Large intestine (tissue), 3 donors: ENCODE measurements around the gene GPC5. TPM values are rescaled to one million over a fixed set of nuclear protein-coding genes. Genes with fewer than 3 reads are reported as not detected.

Source experiments
- DNase-seq, 2 donors: peaks; one replicate each; pipeline versions ENCODE4 v3.0.0 to v3.0.0-alpha.2; 2013
- H3K27ac ChIP-seq: one replicate; pipeline ENCODE4 v1.5.1; 2013; ENCODE audit warnings: low read length
- H3K27me3 ChIP-seq: 2 replicates; pipeline ENCODE4 v1.6.1; 2013; ENCODE audit warnings: low read length; ENCODE audit not compliant: control insufficient read depth, insufficient read depth
- H3K36me3 ChIP-seq: 2 replicates; pipeline ENCODE4 v1.6.1; 2013; ENCODE audit warnings: low read length; ENCODE audit not compliant: control insufficient read depth, insufficient read depth
- H3K4me1 ChIP-seq: one replicate; pipeline ENCODE4 v1.6.1; 2013; ENCODE audit warnings: low read length; ENCODE audit not compliant: control insufficient read depth, insufficient read depth
- H3K4me3 ChIP-seq: one replicate; pipeline ENCODE4 v1.5.1; 2013; ENCODE audit warnings: low read length
- H3K9me3 ChIP-seq: one replicate; pipeline ENCODE4 v1.6.1; 2013; ENCODE audit warnings: mild to moderate bottlenecking, low read depth, low read length, moderate library complexity; ENCODE audit not compliant: control insufficient read depth
- whole genome bisulfite sequencing: methylation state at CpG from one replicate; pipeline ENCODE4 v1.1.5; 2013; ENCODE audit warnings: low lambda C conversion rate; ENCODE audit not compliant: insufficient coverage; 5-methylcytosine and 5-hydroxymethylcytosine counted together
- polyA plus RNA-seq: library from polyadenylated mRNA; unstranded; fragments of 120-200 nt; gene quantifications from one replicate; pipeline ENCODE4 v1.2.1, GENCODE V29; 2013

Gene GPC5
- polyA plus RNA-seq, 1 donor, result 0.42 TPM

- no peaks in the 10 kb centered on the region for H3K9me3 ChIP-seq
- no peaks in the 10 kb centered on the region for H3K36me3 ChIP-seq
- peaks cover 4% of the 10 kb centered on the region for H3K4me1 ChIP-seq
- no peak overlapping the region for H3K4me3 ChIP-seq
- peak overlapping the region; percentile 25 for H3K27ac ChIP-seq
- WGBS, result 40% methylated on average over 2 of the region's 5 CpGs
- no peaks in the 10 kb centered on the region for H3K27me3 ChIP-seq
- DNase-seq, result no peak
These were observed 825.8 kb downstream of the GPC5 start for GRCh38 chr13:92224052-92224821.

- Histone ChIP-seq H3K4me3 (no peak overlapping the region), H3K27ac (peak overlapping the region; percentile 25), H3K9me3 (no peaks in the 10 kb centered on the region), H3K36me3 (no peaks in the 10 kb centered on the region), H3K4me1 (peaks cover 4% of the 10 kb centered on the region), H3K27me3 (no peaks in the 10 kb centered on the region)
- DNase-seq, result peak; percentile 41 to 70
These were observed 826.4 kb downstream of the GPC5 start for GRCh38 chr13:92224825-92225224.

- no peak for DNase-seq
- WGBS, result 100% methylated on average over 1 of the region's 2 CpGs
- Histone ChIP-seq H3K27ac (no peak overlapping the region), H3K27me3 (no peaks in the 10 kb centered on the region), H3K36me3 (no peaks in the 10 kb centered on the region), H3K4me3 (no peak overlapping the region), H3K4me1 (peaks cover 4% of the 10 kb centered on the region), H3K9me3 (no peaks in the 10 kb centered on the region)
These were observed 827.4 kb downstream of the GPC5 start for GRCh38 chr13:92225861-92226260.

GRCh38 chr13:92232871-92233270 is 834.5 kb downstream of the GPC5 start:
- peak overlapping the region; percentile 31 for H3K27ac ChIP-seq
- H3K4me3 ChIP-seq, result no peak overlapping the region
- WGBS, result 0% methylated on average over 1 of the region's 5 CpGs
- DNase-seq, result peak; percentile 20 to 60
- peaks cover 4% of the 10 kb centered on the region for H3K4me1 ChIP-seq
- H3K9me3 ChIP-seq, result peaks cover 4% of the 10 kb centered on the region
- no peaks in the 10 kb centered on the region for H3K27me3 ChIP-seq
- no peaks in the 10 kb centered on the region for H3K36me3 ChIP-seq

GRCh38 chr13:92251671-92252210 is 853.3 kb downstream of the GPC5 start:
- Histone ChIP-seq H3K4me1 (no peaks in the 10 kb centered on the region), H3K36me3 (no peaks in the 10 kb centered on the region), H3K9me3 (no peaks in the 10 kb centered on the region), H3K27ac (no peak overlapping the region), H3K27me3 (no peaks in the 10 kb centered on the region), H3K4me3 (no peak overlapping the region)
- DNase-seq, result no peak
- WGBS, result 50% methylated on average over 1 of the region's 2 CpGs

GRCh38 chr13:92255526-92255925 is 857.1 kb downstream of the GPC5 start:
- H3K27me3 ChIP-seq, result no peaks in the 10 kb centered on the region
- DNase-seq, result no peak
- H3K4me3 ChIP-seq, result no peak overlapping the region
- H3K27ac ChIP-seq, result no peak overlapping the region
- H3K9me3 ChIP-seq, result no peaks in the 10 kb centered on the region
- no peaks in the 10 kb centered on the region for H3K36me3 ChIP-seq
- no peaks in the 10 kb centered on the region for H3K4me1 ChIP-seq

- 100% methylated on average over 2 of the region's 4 CpGs for WGBS
- H3K4me3 ChIP-seq, result no peak overlapping the region
- DNase-seq, result no peak
- H3K27ac ChIP-seq, result no peak overlapping the region
- no peaks in the 10 kb centered on the region for H3K4me1 ChIP-seq
- H3K36me3 ChIP-seq, result no peaks in the 10 kb centered on the region
- H3K9me3 ChIP-seq, result no peaks in the 10 kb centered on the region
- H3K27me3 ChIP-seq, result no peaks in the 10 kb centered on the region
These were observed 857.8 kb downstream of the GPC5 start for GRCh38 chr13:92256211-92256610.

GRCh38 chr13:92259046-92259445 is 860.6 kb downstream of the GPC5 start:
- WGBS, result no CpG with 5 or more reads among the region's 1 CpG

GRCh38 chr13:92259523-92259922 is 861.1 kb downstream of the GPC5 start:
- WGBS, result no CpG with 5 or more reads among the region's 1 CpG
- no peak for DNase-seq
- H3K4me3 ChIP-seq, result no peak overlapping the region
- no peaks in the 10 kb centered on the region for H3K36me3 ChIP-seq
- H3K9me3 ChIP-seq, result no peaks in the 10 kb centered on the region
- H3K4me1 ChIP-seq, result no peaks in the 10 kb centered on the region
- no peak overlapping the region for H3K27ac ChIP-seq
- H3K27me3 ChIP-seq, result no peaks in the 10 kb centered on the region

More at GRCh38 chr13:92259046-92259445, 860.6 kb downstream of the GPC5 start:
- Histone ChIP-seq H3K36me3 (no peaks in the 10 kb centered on the region), H3K4me3 (no peak overlapping the region), H3K27me3 (no peaks in the 10 kb centered on the region), H3K9me3 (no peaks in the 10 kb centered on the region), H3K4me1 (no peaks in the 10 kb centered on the region), H3K27ac (no peak overlapping the region)
- no peak for DNase-seq

GRCh38 chr13:92260363-92260762 is 861.9 kb downstream of the GPC5 start:
- Histone ChIP-seq H3K27ac (no peak overlapping the region), H3K27me3 (no peaks in the 10 kb centered on the region), H3K9me3 (no peaks in the 10 kb centered on the region), H3K4me1 (no peaks in the 10 kb centered on the region), H3K4me3 (no peak overlapping the region), H3K36me3 (no peaks in the 10 kb centered on the region)
- no peak for DNase-seq
- 80% methylated on average over 3 of the region's 6 CpGs for WGBS
